IMR-90 (cell line): ENCODE measurements around the gene TLDC2. TPM values are rescaled to one million over a fixed set of nuclear protein-coding genes. Genes with fewer than 3 reads are reported as not detected.

Source experiments
- ATAC-seq: fragments of 200-7000 bp; cut with Tn5 transposase; 2 replicates; pipeline ENCODE4 v1.9.1; 2020; ENCODE audit warnings: low read depth, mild to moderate bottlenecking, moderate library complexity
- BruUV-seq: library from RNA; stranded (reverse); fragments of 400-500 nt; replicated peaks from 2 replicates; lab custom pipeline; 2021; lab: Mats Ljungman, UMichigan
- CTCF ChIA-PET: fragments of 300-600 bp; formaldehyde crosslinking; extraction: SDS; loops from one replicate; lab custom pipeline; 2021; ENCODE audit warnings: antibody characterized with exemption; lab: Yijun Ruan, JAX
- POLR2A ChIA-PET: fragments of 300-600 bp; sonication (Branson Sonifier 250); formaldehyde crosslinking; loops from one replicate; lab custom pipeline; 2022; ENCODE audit warnings: antibody characterized with exemption; ENCODE audit not compliant: unreplicated experiment; lab: Charles Lee
- DNase-seq: peaks from one replicate; pipeline ENCODE4 v3.0.0; 2013
- H2AFZ ChIP-seq: replicated peaks from 2 replicates; pipeline ENCODE3; 2013; ENCODE audit warnings: low read length, mild to moderate bottlenecking; ENCODE audit not compliant: poor library complexity
- H2AK5ac ChIP-seq: 2 replicates; pipeline ENCODE4 v1.6.1; 2013; ENCODE audit warnings: low read depth, low read length, inconsistent platforms
- H2AK9ac ChIP-seq: replicated peaks from 2 replicates; pipeline ENCODE3; 2013; ENCODE audit warnings: mild to moderate bottlenecking, low read depth, low read length, moderate library complexity; ENCODE audit not compliant: poor library complexity
- H2BK120ac ChIP-seq: 2 replicates; pipeline ENCODE4 v1.6.1; 2013; ENCODE audit warnings: low read depth, low read length, inconsistent platforms
- H2BK15ac ChIP-seq: 3 replicates; pipeline ENCODE4 v1.6.1; 2013; ENCODE audit warnings: low read depth, low read length, inconsistent platforms
- H2BK20ac ChIP-seq: 2 replicates; pipeline ENCODE4 v1.6.1; 2013; ENCODE audit warnings: low read depth, mild to moderate bottlenecking, inconsistent platforms, low read length, moderate library complexity
- H2BK5ac ChIP-seq: 2 replicates; pipeline ENCODE4 v1.6.1; 2013; ENCODE audit warnings: mild to moderate bottlenecking, low read depth, low read length, inconsistent platforms; ENCODE audit not compliant: poor library complexity, severe bottlenecking
- H3K14ac ChIP-seq: replicated peaks from 2 replicates; pipeline ENCODE4 v1.6.1; 2013; ENCODE audit warnings: low read depth, low read length, inconsistent platforms
- H3K18ac ChIP-seq: 2 replicates; pipeline ENCODE4 v1.6.1; 2013; ENCODE audit warnings: low read depth, low read length, control low read depth
- H3K23ac ChIP-seq: 2 replicates; pipeline ENCODE4 v1.6.1; 2013; ENCODE audit warnings: low read depth, low read length, inconsistent platforms
- H3K27ac ChIP-seq: 2 replicates; pipeline ENCODE4 v1.5.1; 2013; ENCODE audit warnings: mild to moderate bottlenecking, control low read depth, low read length; ENCODE audit not compliant: insufficient read depth
- H3K27me3 ChIP-seq: 2 replicates; pipeline ENCODE4 v1.6.1; 2013; ENCODE audit warnings: low read length; ENCODE audit not compliant: control insufficient read depth, insufficient read depth
- H3K36me3 ChIP-seq: 2 replicates; pipeline ENCODE4 v1.6.1; 2013; ENCODE audit warnings: low read length, mixed read lengths; ENCODE audit not compliant: control insufficient read depth, insufficient read depth
- H3K4ac ChIP-seq: 2 replicates; pipeline ENCODE4 v1.6.1; 2013; ENCODE audit warnings: low read depth, low read length, inconsistent platforms
- H3K4me1 ChIP-seq: 2 replicates; pipeline ENCODE4 v1.6.1; 2013; ENCODE audit warnings: low read length, mixed read lengths; ENCODE audit not compliant: control insufficient read depth, insufficient read depth
- H3K4me2 ChIP-seq: 2 replicates; pipeline ENCODE4 v1.6.1; 2013; ENCODE audit warnings: low read depth, mild to moderate bottlenecking, control low read depth, low read length, moderate library complexity
- H3K4me3 ChIP-seq: 2 replicates; pipeline ENCODE4 v1.5.1; 2013; ENCODE audit warnings: low read depth, mild to moderate bottlenecking, control low read depth, low read length, moderate library complexity; ENCODE audit not compliant: insufficient read depth
- H3K56ac ChIP-seq: 2 replicates; pipeline ENCODE4 v1.6.1; 2013; ENCODE audit warnings: low read length, inconsistent platforms; ENCODE audit not compliant: insufficient read depth; ENCODE audit errors: extremely low read depth
- H3K79me1 ChIP-seq, 2 experiments: 2 replicates each; pipeline ENCODE4 v1.6.1; 2013; ENCODE audit warnings: low read length in 2 of 2, inconsistent platforms in 1 of 2, low read depth in 1 of 2
- H3K9ac ChIP-seq: 2 replicates; pipeline ENCODE4 v1.6.1; 2013; ENCODE audit warnings: low read depth, low read length, control low read depth
- H3K9me1 ChIP-seq: 2 replicates; pipeline ENCODE4 v1.6.1; 2013; ENCODE audit warnings: low read length, inconsistent platforms; ENCODE audit not compliant: insufficient read depth
- H3K9me3 ChIP-seq: 2 replicates; pipeline ENCODE4 v1.6.1; 2013; ENCODE audit warnings: low read length; ENCODE audit not compliant: control insufficient read depth, insufficient read depth
- H4K20me1 ChIP-seq: 2 replicates; pipeline ENCODE4 v1.6.1; 2013; ENCODE audit warnings: low read length, inconsistent platforms; ENCODE audit not compliant: insufficient read depth
- H4K5ac ChIP-seq: 2 replicates; pipeline ENCODE4 v1.6.1; 2013; ENCODE audit warnings: mild to moderate bottlenecking, low read depth, low read length, control low read depth
- H4K8ac ChIP-seq, 2 experiments: 2 replicates each; pipeline ENCODE4 v1.6.1; 2013; ENCODE audit warnings: low read depth in 2 of 2, low read length in 2 of 2, control low read depth in 1 of 2, inconsistent platforms in 1 of 2
- H4K91ac ChIP-seq: 2 replicates; pipeline ENCODE4 v1.6.1; 2013; ENCODE audit warnings: low read depth, low read length, inconsistent platforms; ENCODE audit not compliant: insufficient read depth
- BHLHE40 ChIP-seq: fragments of 150-350 bp; IDR thresholded peaks from 2 replicates; pipeline ENCODE4 v1.6.1; 2016; ENCODE audit warnings: mild to moderate bottlenecking, low read depth, low read length
- CEBPB ChIP-seq: IDR thresholded peaks from 2 replicates; pipeline ENCODE4 v1.6.1; 2012; ENCODE audit warnings: low read depth, low read length, improper control_type of control experiment
- CHD1 ChIP-seq: IDR thresholded peaks from 2 replicates; pipeline ENCODE4 v1.6.1; 2012; ENCODE audit warnings: low read depth, low read length, improper control_type of control experiment
- ELK1 ChIP-seq: fragments of 150-350 bp; IDR thresholded peaks from 2 replicates; pipeline ENCODE4 v1.6.1; 2016; ENCODE audit warnings: low read depth, mild to moderate bottlenecking, low read length, moderate library complexity, borderline replicate concordance
- FOS ChIP-seq: fragments of 150-350 bp; IDR thresholded peaks from 2 replicates; pipeline ENCODE4 v1.6.1; 2016; ENCODE audit warnings: low read depth, low read length
- MAFK ChIP-seq: IDR thresholded peaks from 2 replicates; pipeline ENCODE4 v1.6.1; 2012; ENCODE audit warnings: low read depth, low read length, improper control_type of control experiment
- MAZ ChIP-seq: IDR thresholded peaks from 2 replicates; pipeline ENCODE4 v1.6.1; 2012; ENCODE audit warnings: low read depth, mild to moderate bottlenecking, low read length, improper control_type of control experiment, moderate library complexity, borderline replicate concordance
- MXI1 ChIP-seq: IDR thresholded peaks from 2 replicates; pipeline ENCODE4 v1.6.1; 2012; ENCODE audit warnings: low read depth, mild to moderate bottlenecking, low read length, moderate library complexity, borderline replicate concordance
- NFE2L2 ChIP-seq: fragments of 150-350 bp; IDR thresholded peaks from 2 replicates; pipeline ENCODE4 v1.6.1; 2016; ENCODE audit warnings: low read depth, mild to moderate bottlenecking, low read length
- POLR2A ChIP-seq: IDR thresholded peaks from 2 replicates; pipeline ENCODE4 v1.6.1; 2012; ENCODE audit warnings: mild to moderate bottlenecking, low read depth, low read length
- RAD21 ChIP-seq: IDR thresholded peaks from 2 replicates; pipeline ENCODE4 v1.6.1; 2012; ENCODE audit warnings: low read length, improper control_type of control experiment
- RFX5 ChIP-seq: IDR thresholded peaks from 2 replicates; pipeline ENCODE4 v1.8.0; 2012; ENCODE audit warnings: low read depth, mild to moderate bottlenecking, low read length, moderate library complexity
- USF2 ChIP-seq: fragments of 150-350 bp; IDR thresholded peaks from 2 replicates; pipeline ENCODE4 v1.6.1; 2017; ENCODE audit warnings: mild to moderate bottlenecking, antibody characterized with exemption, low read length, low read depth
- WGBS, 2 experiments: methylation state at CpG; one replicate each; pipeline versions ENCODE4 v1.1.5 to v1.1.7; 2013; ENCODE audit warnings: missing lambda C conversion rate in 2 of 2; ENCODE audit not compliant: insufficient read length in 1 of 2; ENCODE audit errors: extremely low coverage in 2 of 2; 5-methylcytosine and 5-hydroxymethylcytosine counted together
- dilution Hi-C: fragments of 300-500 bp; cut with HindIII; formaldehyde crosslinking; loops from one replicate; pipeline ENCODE4 v1.14.3; 2018; ENCODE audit warnings: low sequenced_read_pairs; ENCODE audit not compliant: unreplicated experiment
- in situ Hi-C: fragments of 300-500 bp; cut with MboI; formaldehyde crosslinking; loops from 3 replicates; pipeline ENCODE4 v1.14.3; 2019; ENCODE audit warnings: low sequenced_read_pairs, inconsistent platforms, mixed read lengths
- intact Hi-C: fragments of 100-400 bp; cut with micrococcal nuclease; formaldehyde crosslinking; loops from 2 replicates; pipeline ENCODE4 v1.10.0; 2022
- polyA plus RNA-seq, 3 experiments: library from polyadenylated mRNA; depleted of rRNA; stranded (reverse); fragments of >200 nt; gene quantifications; 2 replicates each; pipeline ENCODE4 v1.2.3, GENCODE V29; 2012; ENCODE audit warnings: low replicate concordance in 1 of 3
- total RNA-seq: library from RNA; depleted of rRNA; stranded (reverse); fragments of >200 nt; gene quantifications from 2 replicates; pipeline ENCODE4 v1.2.3, GENCODE V29; 2012

Gene TLDC2
- total and polyA plus RNA-seq, 2 of the 4 experiments (the other 2 are of a cell fraction): 0.18 to 0.19 TPM

GRCh38 chr20:36920334-36920730, 44.4 kb downstream of the TLDC2 start:
- H3K4me3 ChIP-seq: no peak overlapping the region
- H3K4ac ChIP-seq: no peak overlapping the region
- ChIA-PET CTCF (interaction anchor here (0.6 to 1.0 kb wide), 3 partner anchors 11 to 436 kb away, joined by 3 to 4 read pairs (median 3); no protein-coding TSS in a partner anchor), POLR2A (interaction anchor here (0.5 kb wide), 1 partner anchor 13 kb away, joined by 3 read pairs; no protein-coding TSS in a partner anchor)
- no peak overlapping the region for H2AFZ ChIP-seq
- H3K9me1 ChIP-seq: no peaks in the 10 kb centered on the region
- 89% methylated on average over 4 of the region's 8 CpGs; no CpG with 5 or more reads in 1 of the 2 experiments for WGBS, 2 experiments
- H3K4me2 ChIP-seq: no peak overlapping the region
- H3K56ac ChIP-seq: no peak overlapping the region
- BruUV-seq: no TSS peak
- no peak overlapping the region for H3K23ac ChIP-seq
- intact Hi-C loops (no loop called here), in situ Hi-C loops (loop anchor here (25.0 kb wide), 1 partner anchor 708 kb away; no protein-coding TSS in a partner anchor), dilution Hi-C loops (no loop called here)
- H3K27ac ChIP-seq: no peak overlapping the region
- no peak for ATAC-seq
- no peaks in the 10 kb centered on the region for H3K79me1 ChIP-seq
- no peak overlapping the region for H4K5ac ChIP-seq
- H3K18ac ChIP-seq: no peak overlapping the region
- no peak overlapping the region for H3K14ac ChIP-seq
- H4K8ac ChIP-seq: no peak overlapping the region
- H4K91ac ChIP-seq: no peak overlapping the region
- no peak overlapping the region for H2AK9ac ChIP-seq
- H3K36me3 ChIP-seq: 0 out of 2 replicates have a peak, but pooled peaks cover 1% of the 10 kb centered on the region
- H3K9ac ChIP-seq: no peak overlapping the region
- H2AK5ac ChIP-seq: no peak overlapping the region
- no peak for DNase-seq
- H3K9me3 ChIP-seq: no peaks in the 10 kb centered on the region
- no peak overlapping the region for H2BK5ac ChIP-seq
- H3K27me3 ChIP-seq: no peaks in the 10 kb centered on the region
- no peaks in the 10 kb centered on the region for H4K20me1 ChIP-seq
- H2BK20ac ChIP-seq: no peak overlapping the region
- H3K4me1 ChIP-seq: no peaks in the 10 kb centered on the region
- TF ChIP-seq BHLHE40 (no peak), POLR2A (no peak), CEBPB (no peak), RAD21 (no peak), RFX5 (no peak), ELK1 (no peak), MXI1 (no peak), CHD1 (no peak), USF2 (no peak), FOS (no peak), MAFK (no peak), NFE2L2 (no peak), MAZ (no peak)
- no peak overlapping the region for H2BK15ac ChIP-seq
- no peak overlapping the region for H2BK120ac ChIP-seq
